NCI-H2196 treated with DMSO at 0.1 percent for 48 hours (cell line): ENCODE data around the gene ZFPL1.

Experiments
- DNase-seq: peaks from one replicate; lab custom pipeline; 2025; ENCODE audit not compliant: unreplicated experiment; lab: John Stamatoyannopoulos, UW

Gene ZFPL1

GRCh38 chr11:65083834-65084597, at the start of gene ZFPL1, which contains the start of gene CDCA5:
TSS of gene ZFPL1 (plus strand) at chr11:65084222. CDS start at chr11:65084699, 477 bp downstream.
TSS of gene CDCA5 (minus strand) at chr11:65084040. CDS start at chr11:65083978, 62 bp downstream.
- DNase-seq = peak; percentile 93

GRCh38 chr11:65034423-65034822, 49.6 kb upstream of the ZFPL1 start:
- no peak for DNase-seq

DNA sequence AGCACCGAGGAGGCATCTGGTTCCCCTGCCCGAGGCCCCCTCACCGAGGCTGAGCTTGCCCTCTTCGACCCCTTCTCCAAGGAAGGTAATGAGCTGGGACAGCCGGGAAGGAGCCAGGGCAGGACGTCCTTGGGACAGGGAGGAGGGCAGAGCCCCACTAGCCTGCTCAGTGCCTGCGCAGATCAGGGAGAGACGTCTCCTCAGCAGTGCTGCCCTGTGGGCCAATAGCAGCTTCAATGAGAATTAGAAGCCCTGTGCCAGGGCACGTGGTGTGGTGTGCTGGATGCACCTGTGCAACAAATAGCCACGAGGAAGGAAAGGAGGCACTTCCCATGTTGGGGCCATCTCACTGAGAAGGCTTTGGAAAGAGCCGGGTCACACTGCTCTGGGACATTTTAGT, 48.4 kb upstream of the ZFPL1 start:
- DNase-seq = no peak

DNA sequence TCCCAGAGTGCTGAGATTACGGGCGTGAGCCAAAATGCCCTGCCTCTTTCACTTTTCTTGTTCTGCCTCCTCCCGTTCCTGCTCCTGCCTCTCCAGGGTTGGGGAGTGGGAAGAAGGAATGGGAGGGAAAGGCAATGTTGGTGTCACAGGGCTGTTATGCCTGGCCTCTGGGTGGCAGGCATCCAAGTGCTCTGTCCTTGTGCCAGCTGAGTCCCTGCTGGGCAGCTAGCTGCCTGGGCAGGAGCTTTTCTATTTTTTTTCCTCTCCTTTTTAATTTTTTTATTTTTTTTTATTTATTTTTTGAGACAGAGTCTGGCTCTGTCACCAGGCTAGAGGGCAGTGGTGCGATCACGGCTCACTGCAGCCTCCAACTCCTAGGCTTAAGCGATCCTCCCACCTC, 47.1 kb upstream of the ZFPL1 start:
- peak; percentile 29 for DNase-seq

GRCh38 chr11:65040520-65040846, 43.5 kb upstream of the ZFPL1 start:
- DNase-seq = no peak

GRCh38 chr11:65040847-65041622, 43.0 kb upstream of the ZFPL1 start, which contains the start of gene SAC3D1:
TSS of gene SAC3D1 (plus strand) at chr11:65041210. CDS start at chr11:65041293, 83 bp downstream.
- peak; percentile 95 for DNase-seq

- DNase-seq = no peak
Observed at GRCh38 chr11:65042891-65043290, 41.1 kb upstream of the ZFPL1 start.

DNA sequence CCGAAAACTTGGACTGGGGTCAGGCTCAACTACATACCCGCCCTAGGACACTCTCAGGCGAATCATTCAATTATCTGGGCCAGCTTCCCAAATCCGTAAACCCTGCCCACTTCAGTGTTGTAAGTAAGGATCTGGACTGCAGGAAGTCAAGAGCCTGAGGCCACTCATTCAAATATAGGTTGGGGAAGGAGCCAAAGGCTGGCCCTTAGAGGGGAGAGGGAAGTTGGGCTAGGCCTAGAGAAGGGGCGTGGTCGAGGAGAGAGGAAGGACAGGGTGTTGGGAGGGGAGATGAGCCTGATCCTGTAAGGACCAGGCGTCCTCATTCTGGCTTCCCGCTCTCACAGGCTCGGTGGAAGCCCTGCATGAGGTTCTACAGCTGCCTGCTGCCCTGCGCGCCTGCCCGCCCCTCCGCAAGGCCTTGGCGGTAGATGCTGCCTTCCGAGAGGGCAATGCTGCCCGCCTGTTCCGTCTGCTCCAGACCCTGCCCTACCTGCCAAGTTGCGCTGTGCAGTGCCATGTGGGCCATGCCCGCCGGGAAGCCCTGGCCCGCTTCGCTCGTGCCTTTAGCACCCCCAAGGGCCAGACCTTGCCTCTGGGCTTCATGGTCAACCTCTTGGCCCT, 40.0 kb upstream of the ZFPL1 start:
- DNase-seq = no peak

DNA sequence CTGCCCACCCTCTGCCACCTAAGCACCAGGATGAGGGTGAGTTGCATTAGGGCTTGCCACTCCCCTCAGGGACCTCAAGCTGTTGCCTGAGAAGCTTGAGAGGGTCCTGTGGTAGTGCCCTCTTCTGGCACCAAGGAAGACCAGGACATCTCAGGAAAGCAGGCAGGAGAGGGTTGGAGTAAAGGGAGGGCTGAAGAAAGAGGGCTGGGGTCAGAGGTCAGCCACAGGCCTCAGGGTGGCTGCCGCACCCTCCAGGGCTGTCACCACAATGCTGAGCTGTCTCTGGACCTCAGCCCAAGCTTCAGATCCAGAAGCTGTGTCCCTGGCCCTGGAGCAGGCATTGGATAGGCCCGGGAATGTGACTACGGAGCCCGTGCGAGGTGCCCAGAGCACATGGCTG, 39.0 kb upstream of the ZFPL1 start:
- DNase-seq = no peak

GRCh38 chr11:65045728-65046127, 38.3 kb upstream of the ZFPL1 start:
- DNase-seq = no peak

- no peak for DNase-seq
Observed at GRCh38 chr11:65047581-65048422, 36.2 kb upstream of the ZFPL1 start.

DNA sequence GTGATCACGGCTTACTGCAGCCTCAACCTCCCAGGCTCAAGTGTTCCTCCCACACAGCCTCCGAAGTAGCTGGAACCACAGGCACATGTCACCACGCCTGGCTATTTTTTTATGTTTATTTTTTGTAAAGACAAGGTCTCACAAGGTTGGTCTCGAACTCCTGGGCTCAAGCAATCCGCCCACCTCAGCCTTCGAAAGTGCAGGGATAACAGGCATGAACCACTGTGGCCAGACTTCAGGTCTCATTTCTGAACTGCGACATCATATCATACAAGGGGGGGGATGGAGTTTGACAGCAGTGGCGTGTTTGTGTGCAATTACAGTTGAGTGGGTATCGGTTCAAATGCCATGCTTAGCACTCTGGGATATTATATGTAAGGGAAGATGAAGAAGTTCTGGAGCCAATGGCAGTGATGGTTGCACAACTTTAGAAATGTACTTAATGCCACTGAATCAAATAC, 32.6 kb upstream of the ZFPL1 start:
- no peak for DNase-seq

DNA sequence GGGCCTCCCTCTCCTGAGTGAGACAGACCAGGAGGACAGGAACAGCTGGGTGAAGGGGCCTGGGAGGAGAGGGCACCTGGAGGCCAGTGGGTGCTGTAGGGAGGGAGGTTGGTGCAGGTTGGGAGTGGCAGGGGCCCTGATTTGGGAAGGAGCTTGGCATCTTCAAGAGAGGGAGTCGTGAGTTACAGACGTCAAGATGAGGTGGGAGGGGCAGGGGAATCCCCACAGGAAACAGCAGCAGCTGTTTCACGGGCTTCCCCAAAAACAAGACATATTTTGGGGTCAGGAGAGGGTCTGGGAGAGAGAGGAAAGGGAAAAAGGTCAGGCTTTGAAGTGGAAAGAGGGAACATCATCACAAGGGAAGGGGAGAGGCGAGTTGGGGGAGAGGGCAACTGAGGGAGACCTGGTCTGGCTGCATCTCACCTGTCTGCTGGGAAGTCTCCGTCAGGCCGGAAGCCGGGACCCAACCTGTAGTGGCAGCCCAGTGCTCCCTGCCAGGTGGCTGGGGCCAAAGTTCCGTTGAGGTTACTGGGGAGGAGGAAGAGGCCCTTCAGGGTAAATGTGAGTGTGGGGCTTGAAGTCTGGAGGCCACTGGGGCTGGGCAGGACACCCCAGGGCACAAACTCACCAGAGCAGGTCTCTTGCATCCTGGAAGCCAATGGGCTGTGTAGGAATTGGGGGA, 30.1 kb upstream of the ZFPL1 start:
- no peak for DNase-seq

DNA sequence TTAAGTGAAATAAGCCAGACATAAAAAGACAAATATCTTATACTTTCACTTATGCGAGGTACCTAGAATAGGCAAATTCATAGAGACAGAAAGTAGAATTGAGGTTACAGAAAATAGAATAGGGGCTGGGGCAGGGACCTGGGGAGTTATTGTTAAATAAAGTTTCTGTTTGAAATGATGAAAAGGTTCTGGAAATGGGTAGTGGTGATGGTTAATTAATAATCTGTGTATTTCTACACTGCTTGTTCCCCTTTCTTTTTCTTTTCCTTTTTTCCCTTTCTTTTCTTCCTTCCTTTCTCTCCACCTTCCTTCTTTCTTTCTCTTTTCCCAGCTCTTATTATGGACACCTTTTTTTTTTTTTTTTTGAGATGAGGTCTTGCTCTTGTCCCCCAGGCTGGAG, 28.5 kb upstream of the ZFPL1 start:
- DNase-seq = no peak

- DNase-seq = no peak
Observed at GRCh38 chr11:65056999-65057398, 27.0 kb upstream of the ZFPL1 start.

DNA sequence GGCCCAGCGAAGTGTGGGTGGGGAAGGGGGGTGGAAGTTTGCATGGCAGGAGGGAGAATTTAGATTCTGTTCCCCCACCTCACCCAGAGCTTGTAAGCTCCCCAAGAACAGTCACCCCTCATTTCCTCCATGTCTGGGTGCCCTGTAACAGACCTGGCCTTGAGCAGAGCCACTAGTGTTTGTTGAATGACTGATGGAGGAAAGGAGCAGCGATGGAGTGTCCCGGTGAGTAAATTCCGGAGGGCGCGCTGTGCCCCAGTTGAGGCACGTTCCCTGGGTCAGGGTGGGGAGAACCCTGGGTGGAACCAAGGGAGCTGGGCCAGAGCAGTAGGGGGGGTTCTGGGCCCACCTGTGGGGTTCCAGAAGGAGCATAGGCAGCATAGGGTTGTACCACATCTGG, 26.5 kb upstream of the ZFPL1 start:
- no peak for DNase-seq

GRCh38 chr11:65058012-65058411, 26.0 kb upstream of the ZFPL1 start:
- no peak for DNase-seq

DNA sequence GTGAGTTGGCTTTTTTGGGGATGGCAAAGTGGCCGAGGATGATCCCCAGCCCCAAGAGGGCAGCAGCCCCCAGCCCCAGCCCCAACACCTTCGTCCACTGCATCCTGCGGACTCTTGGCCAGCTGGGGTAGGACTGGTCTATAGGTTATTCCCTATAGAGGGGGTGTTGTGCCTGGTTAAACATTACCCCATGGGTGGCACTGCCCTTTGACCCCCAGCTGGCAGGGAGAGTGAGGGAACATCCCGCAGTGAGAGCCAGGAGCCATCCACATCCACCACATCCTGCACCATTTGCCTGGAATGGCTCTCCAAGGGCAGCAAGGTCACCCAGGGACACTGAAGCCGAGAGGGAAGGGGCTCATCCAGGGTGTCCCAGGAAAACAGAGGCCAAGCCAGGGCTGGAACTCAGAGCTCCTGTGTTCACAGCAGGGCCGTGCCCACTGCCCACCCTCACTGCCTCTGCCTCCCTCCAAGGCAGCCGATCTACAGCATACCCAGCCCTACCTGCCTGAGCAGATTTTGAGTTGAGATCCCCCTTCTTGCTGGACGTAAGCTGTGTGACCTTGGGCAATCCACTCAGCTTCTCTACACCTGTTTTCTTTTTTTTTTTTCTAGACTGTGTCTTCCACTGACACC, 25.5 kb upstream of the ZFPL1 start, which contains the start of gene NAALADL1:
Gene NAALADL1, minus strand, starts transcription at position 135 of the 636 bp plus-strand sequence. Its CDS starts 32 bp downstream, at position 103.
- no peak for DNase-seq

DNA sequence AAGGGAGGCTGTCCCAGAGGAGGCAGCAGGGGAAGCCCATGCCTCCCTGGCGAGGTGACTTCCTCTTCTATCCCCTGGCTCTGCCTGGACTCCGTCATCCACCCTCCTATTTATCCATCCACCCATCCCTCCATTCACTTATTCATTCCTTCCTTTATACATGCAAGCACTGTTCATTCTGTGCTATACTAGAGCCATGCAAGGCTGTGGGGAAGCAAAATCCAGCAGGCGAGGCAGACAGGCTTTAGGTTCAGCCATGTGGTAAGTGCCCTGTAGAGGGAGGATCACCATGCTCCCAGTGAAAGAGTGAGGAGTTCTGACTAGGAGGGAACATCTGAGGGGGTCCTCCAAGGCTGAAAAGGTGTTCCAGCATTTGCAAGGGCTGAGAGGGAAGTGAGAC, 24.5 kb upstream of the ZFPL1 start:
- no peak for DNase-seq
